ENCODE data around the gene ECE1.
"Not testable (repeated sequence)": the region's sequence is repeated elsewhere in the genome, so short reads cannot be mapped to it uniquely, and the experiment has no call there.

Gene ECE1

DNA sequence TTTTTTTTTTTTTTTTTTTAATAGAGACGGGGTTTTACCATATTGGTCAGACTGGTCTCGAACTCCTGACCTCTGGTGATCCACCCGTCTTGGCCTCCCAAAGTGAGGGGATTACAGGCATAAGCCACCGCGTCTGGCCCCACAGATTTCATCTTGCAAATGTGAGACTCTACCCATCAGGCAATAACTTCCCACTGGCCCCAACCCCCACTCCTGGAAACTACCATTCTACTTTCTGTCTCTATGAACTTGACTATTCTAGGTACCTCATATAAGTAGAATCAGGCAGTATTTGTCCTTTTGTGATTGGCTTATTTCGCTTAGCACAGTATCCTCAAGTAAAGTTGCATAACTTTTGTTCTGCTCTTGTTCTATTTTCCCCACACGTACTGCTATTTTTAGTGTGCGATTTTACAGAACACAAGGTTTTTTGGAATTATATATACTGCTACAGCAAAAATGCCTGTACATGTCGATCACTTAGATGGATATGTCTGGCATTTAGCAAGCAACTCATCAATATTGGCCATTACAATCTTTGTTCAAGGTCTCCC, 40.2 kb downstream of the ECE1 start:
- DNase-seq (ENCODE audit: low spot score) = no peak

DNA sequence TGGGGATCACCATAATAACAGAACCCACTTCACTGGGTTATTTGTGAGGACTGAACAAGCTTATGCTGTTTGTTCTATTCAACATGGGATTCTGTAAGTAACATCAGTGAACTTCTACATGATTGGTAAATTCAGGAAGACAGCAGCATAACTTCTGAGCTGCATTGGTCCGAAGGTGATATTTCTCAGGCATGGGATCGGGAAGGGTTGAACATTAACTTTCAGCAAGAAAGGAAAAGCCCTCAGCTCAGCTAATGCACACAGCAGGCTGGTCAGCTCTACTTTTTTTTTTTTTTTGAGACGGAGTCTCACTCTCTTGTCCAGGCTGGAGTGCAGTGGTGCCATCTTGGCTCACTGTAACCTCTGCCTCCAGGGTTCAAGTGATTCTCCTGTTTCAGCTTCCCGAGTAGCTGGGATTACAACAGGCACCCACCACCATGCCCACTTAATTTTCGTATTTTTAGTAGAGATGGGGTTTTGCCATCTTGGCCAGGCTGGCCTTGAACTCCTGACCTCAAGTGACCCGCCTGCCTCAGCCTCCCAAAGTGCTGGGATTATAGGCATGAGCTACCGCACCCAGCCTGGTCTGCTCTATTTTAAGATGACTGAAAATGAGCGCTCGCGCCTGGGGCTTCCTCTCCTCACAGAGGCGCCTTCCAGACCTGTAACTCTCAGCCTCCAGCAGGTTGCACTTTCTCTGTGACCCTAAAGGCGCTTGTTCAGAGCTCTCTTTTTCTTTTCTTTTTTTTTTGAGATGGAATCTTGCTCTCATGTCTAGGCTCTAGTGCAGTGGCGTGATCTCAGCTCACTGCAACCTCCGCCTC, 42.2 kb downstream of the ECE1 start:
- DNase-seq (ENCODE audit: low spot score) = no peak

DNA sequence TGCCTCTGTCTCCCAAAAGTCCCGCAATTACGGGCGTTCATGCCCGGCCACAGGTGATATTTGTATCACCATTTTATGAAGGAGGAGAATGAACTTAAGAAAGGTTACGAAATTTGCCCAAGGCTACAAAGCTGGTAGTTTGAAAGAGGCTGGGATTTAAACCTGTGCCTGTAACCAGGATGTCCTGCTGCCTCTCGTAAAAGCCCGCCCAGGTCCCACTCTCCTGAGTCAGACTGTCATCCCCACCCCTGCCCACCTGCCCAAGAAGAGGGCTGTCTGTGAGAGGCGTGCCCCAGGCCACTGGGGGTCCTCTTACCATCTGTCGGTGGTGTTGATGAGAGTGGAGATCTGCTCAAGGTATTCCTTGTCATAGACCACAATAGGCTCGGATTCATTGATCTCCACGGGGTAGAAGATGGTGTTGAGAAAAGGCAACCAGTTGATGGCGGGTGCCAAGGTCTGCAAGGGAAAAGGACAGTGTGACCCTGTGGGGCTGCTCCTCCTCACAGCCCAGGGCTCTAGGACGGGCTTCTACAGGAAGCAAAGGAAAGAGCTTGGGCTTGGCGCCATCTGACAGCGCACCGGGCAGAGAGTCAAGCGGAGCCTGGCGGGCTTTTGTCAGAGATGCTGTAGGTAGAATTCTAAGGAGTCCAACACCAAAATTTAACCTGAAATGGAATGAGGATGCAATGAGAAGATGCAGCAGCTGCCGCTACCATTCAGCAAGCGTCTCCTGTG, 43.2 kb downstream of the ECE1 start:
- no peak for DNase-seq (ENCODE audit: low spot score)

DNA sequence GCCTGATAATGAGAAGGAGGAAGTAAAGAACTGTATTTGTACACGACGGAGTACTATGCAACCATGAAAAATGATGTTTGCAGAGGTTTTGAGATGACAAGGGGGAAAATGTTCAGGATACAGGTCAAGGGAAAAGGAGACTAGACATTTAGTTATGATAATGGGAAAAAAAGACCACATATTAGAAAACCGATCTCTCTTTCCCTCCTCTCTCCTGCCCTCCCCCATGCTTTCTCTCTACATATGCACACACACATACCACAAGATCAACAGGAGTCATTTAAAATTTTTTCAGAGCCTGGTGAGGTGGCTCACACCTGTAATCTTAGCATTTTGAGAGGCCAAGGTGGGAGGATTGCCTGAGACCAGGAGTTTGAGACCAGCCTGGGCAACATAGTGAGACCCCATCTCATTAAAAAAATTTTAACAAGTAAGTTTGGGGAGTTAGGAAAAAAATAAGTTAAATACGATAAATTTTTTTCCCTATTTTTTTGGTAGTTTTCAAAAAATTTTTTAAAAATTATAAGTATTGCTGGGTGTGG, 44.5 kb downstream of the ECE1 start:
- no peak for DNase-seq (ENCODE audit: low spot score)

DNA sequence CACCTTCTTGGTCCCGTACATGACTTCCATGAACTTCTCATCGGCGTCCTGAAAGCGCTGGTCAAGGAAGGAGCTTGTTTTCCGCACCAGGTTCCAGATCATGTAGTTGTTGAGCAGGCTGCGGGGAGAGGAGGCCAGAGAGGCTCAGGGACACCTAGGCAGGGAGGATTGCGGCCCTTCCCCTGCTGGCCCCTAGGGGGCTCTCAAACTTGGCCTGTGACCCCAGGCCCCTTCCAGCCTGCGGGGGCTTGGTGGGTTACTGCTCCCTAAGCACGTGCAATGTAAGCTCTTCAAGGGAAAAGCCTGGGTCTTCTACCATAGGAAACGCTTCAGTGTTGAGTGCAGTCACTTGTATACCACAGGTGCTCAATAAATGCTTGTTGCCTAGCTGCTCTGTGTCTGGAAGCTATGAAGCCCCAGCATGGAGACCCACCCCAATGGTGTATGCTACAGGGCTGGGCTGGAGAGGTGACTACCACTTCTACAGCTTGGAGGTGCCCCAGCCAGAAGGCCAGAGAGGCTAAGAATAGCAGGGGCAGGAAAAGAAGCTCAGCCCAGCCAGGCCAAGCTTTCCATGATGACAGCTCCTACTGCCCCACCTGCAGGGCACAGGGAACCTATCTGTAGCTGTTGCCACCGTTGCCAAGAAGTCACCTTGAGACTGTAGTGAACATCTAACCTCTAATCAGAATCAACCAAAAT, 45.1 kb downstream of the ECE1 start:
- no peak for DNase-seq (ENCODE audit: low spot score)

DNA sequence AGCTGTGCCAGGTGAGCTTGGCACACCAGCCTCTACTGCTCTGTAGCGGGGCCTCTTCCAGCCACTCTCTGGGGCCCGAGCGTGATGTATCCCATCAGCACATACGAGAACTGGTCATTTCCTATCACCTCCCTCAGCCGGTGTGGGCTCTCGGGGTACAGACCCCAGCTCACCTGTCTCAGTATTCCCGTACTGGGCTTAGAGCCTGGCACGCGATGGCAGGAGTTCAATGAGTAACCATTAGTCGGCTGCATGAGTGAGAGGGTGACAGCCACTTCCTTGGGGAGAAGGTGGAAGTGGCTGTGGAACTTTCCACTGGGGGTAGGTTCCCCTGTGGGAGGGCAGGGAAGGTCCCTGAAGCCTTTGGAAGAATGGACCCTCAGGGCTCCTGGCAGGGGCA, 46.1 kb downstream of the ECE1 start:
- no peak for DNase-seq (ENCODE audit: low spot score)

DNA sequence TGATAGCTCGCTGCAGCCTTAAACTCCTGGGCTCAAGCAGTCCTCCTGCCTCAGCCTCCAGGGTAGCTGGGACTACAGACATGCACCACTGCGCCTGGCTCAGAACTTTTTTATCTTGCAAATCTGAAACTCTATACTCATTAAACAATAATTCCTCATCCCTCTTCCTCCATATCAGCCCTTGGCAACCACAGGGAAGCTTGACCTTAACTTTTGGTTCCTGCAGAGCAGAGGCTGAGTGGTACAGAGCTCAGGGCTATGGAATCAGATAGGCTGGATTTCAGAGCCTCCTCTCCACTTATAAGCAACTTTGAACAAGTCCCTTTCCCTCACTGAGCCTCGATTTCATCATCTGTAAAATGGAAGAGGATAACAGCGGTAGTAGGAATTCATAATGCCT, 47.4 kb downstream of the ECE1 start:
- DNase-seq (ENCODE audit: low spot score) = no peak

DNA sequence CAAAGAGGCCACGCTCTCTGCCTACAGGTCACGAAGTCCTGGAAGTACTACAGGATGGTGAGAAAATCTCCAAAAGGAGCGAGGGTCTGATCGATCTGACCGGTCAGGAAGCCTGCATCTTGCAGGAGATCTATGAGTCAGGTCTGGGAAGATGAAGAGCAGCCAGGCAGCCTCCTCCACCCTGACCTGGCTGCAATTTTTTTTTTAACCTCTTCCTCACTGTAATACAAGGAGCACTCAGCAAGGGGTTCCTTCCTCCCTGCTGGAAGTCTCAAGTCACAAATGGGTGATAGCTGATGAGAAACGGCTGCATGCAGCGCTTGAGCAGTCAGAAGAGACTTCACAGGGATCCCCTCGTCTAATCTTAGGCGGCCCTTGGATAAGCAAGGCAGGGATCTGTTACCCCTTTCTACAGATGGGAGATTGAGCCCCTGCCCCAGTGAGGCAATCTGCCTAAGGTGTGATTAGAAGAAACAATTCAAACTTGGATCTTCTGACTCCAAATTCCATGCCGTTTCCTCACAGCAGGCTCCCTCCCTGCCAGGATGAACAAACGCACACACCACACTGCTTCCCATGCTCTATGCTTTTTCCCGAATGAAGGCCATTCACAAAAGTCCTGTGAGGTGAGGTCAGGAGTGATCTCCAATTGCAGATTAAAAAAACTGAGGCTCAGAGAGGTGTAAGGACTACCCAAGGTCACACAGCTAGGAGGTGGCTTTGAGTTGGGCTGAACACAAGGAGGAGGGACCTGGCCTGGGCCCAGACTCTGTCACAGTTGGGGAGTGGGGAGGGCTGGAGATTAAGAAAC, 48.3 kb downstream of the ECE1 start:
- no peak for DNase-seq (ENCODE audit: low spot score)

DNA sequence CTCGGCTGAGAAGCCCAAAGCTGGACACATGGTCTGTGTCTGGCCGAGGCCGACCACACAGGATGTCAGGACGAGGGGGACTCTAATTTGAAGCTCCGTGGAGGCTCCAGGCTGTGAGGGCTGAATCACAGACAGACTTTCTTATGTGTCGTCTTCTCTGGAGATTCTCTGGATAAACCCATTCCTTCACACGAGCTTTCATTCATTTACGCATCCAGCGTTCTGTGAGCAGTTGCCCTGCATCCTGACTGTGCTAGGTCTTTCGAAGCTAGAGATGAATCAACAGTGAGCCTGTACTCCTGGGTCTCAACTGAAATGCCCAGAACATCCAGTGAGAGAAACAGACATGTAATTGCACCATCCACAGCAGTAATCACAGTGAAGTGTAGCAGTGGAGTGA, 49.6 kb downstream of the ECE1 start:
- DNase-seq (ENCODE audit: low spot score) = no peak

DNA sequence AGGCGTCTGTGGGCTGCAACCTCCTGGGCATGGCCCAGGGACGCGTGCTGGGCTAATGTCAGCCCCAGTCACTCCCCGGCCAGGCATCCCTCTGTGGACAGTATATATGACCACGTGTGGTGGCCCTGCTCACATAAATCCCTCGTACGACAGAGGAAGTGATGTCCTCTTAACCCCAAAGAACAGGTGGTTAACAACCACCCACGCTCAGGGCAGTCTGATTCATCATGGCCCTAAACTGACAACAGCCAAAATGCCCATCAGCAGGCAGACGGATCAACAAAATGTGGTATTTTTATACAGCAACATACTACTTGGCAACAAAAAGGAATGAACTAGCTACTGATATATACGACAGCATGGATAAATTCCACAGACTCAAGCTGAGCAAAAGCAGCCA, 51.0 kb downstream of the ECE1 start:
- no peak for DNase-seq (ENCODE audit: low spot score)

DNA sequence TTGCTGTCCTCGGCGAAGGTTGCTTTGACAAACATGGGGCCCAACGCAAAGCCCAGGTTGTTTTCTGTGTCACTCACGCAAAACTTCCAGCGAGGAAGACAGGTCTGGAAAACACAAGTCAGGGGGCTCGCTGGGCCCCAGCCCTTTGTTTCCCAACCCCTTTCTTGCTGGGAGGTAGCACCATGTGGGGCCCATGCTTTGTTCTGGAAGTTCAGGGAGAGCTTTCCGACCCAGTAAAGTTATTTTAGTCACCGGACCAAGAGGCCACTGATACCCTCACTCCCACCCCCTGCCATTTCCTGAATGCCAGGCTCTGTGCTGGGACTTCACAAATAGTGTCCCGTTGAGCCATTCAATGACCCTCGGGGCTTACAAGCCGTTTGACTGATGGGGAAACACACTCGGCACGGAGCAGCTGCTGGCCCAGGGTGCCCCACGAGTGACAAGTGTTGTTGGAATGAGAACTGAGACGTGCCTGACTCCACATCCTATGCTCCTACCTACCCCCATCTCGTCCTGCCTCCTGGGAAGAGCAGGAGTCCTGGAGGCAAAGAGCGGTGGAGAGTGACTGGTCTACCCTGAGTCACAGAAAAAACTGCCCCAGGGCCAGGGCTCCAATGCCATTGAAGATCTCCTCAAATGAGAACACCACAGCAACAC, 52.0 kb downstream of the ECE1 start:
- no peak for DNase-seq (ENCODE audit: low spot score)

DNA sequence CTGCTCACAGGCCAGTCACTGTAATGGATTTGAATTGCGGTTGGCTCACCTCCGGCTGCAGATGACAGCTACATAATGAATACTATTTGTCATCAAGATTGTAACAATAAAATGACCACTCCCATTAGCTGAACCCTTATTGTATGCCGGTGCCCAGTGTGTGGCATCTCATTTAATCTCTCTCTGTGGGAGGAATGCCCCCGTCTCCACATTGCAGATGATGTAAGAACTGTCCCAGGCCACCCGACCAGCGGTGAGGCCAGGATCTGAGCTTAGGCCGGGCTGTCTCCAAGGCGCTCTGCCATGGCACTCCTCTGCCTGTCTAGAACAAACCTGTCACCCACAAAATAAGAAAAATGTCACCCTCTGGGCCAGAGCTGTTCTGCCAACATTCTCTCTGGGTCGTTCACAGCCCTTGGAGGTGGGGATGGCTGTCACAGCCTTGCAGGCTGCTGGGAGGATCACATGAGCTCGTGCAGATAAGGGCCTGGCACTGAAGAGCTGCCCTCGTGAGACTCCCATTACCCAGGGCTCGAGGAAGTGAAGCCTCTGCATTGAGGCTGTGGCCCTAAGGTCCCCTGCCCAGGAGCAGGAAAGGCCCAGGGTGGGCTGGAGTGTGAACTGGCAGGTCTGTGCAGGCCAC, 52.7 kb downstream of the ECE1 start:
- DNase-seq (ENCODE audit: low spot score) = no peak

DNA sequence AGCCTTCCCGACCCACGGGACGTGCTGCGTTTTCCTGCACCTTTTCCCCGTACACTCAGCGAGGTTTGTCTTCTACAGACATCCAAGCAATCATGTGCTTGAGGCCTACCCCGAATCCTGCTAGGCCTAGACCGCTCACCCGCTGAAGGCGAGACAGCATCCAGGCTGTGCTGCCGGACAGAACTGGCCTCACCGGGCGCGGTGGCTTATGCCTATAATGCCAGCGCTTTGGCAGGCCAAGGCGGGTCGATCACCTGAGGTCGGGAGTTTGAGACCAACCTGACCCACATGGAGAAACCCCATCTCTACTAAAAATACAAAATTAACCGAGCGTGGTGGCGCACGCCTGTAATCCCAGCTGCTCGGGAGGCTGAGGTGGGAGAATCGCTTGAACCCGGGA, 54.1 kb downstream of the ECE1 start:
- no peak for DNase-seq (ENCODE audit: low spot score)

DNA sequence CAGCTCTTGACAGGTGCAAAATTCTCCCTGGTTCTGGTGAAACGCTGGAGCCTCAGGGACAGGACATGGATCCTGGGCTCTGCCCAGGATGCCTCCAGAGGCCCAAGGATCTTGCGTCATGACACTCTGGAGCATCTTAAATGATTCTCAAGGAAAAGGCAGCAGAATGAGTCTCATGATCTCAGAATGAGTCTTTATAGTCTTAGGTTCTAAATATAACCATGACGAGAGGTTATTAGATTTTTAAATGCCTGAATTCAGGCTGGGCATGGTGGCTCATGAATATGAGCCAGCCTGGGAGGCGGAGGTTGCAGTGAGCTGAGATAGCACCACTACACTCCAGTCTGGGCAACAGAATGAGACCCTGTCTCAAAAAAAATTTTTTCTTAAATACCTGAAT, 55.5 kb downstream of the ECE1 start:
- peak; percentile 27 for DNase-seq (ENCODE audit: low spot score)

DNA sequence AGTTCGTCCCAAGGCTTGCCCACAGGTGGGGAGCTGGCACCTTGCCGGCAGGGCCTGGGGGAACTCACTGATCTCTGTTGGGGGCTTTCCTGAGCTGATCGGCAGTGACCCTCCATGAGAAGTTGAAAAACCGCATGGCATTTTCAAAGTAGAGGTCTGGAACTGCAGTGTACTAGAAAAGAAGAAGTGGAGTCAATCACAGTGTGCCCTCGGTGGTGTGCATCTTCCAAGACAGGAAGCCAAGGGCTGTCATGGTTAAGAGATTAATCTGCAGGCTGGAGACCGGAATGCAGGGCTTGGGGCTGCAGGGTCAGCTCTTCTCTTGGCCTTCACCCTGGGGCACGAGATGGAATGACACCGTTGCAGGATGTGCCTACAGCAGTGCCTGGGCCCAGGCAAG, 56.8 kb downstream of the ECE1 start:
- no peak for DNase-seq (ENCODE audit: low spot score)

DNA sequence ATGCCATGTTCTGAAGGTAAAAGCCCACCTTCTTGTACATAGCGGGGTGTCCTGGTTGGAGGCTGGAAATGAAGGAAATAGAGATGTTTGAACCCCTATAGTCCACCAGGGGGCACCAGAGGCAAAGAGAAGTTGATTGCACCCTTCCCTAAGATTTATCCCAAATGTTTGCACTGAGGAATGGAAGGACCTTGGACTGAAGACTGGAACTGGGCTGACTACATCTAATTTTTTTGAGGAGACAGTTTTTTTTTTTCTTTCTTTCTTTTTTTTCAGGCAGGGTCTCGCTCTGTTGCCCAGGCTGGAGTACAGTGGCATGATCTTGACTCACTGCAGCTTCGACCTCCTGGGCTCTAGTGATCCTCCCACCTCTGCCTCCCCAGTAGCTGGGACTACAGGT, 58.2 kb downstream of the ECE1 start:
- DNase-seq (ENCODE audit: low spot score) = peak; percentile 69

DNA sequence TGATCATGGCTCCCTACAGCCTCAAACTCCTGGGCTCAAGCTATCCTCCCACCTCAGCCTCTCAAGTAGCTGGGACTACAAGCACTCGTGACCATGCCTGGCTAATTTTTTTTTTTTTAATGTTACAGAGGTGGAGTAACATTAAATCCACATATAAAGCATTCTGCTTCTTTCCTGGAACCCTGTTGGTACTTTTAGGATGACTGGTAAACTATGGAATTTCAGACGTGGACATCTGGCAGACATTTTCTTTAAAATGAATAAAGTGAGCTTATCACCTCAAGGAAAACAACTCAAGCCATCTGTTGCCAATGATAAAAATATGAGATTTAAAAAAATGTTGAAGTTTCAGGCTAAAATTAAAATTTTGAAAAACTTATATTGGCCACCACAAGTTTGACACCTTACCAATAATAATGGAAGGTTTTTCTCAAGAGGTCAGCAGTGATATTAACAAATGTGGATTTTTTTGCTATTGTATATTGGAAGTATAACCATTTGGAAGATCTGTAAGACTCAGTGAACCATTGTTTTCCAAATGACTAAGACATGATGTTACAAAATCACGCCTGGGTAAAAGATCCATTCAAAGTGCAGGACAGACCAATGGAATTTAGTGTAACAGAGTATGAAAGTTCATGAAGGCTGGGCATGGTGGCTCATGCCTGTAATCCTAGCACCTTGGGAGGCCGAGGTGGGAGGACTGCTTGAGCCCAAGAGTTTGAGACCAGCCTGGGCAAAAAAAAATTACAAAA, 60.8 kb downstream of the ECE1 start:
- DNase-seq (ENCODE audit: low spot score) = no peak

DNA sequence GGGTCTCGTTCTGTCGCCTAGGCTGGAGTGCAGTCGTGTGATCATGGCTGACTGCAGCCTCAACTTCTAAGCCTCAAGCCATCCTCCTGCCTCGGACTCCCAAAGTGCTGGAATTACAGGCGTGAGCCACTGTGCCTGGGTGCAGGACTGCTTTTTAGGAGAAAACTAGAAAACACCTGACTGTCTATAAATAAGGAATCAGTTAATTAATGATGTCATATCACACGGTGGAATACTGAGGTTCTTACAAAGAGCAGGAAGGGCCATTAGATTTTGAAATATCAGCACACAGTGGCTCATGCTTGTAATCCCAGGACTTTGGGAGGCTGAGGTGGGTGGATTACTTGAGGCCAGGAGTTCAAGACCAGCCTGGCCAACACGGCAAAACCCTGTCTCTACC, 62.0 kb downstream of the ECE1 start:
- DNase-seq (ENCODE audit: low spot score) = not testable (repeated sequence)

DNA sequence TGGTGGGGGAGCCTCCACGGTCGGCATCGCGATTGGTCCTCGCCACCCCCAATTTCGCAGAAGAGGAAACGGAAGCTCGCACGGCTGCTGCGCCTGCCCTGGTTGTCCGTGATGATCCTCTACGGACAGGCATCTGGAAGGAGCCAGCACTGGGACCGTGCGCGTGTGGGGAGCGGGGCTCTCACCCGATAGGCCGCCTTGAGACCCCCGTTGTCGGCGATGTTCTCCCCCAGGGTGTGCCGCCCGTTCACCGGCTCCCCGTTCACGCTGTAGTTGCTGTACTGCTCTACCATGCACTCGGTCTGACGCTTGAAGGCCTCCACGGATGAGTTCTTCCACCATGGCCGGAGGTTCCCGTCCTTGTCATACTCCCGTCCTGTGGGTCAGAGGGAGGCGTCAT, 65.2 kb downstream of the ECE1 start:
- DNase-seq (ENCODE audit: low spot score) = no peak

DNA sequence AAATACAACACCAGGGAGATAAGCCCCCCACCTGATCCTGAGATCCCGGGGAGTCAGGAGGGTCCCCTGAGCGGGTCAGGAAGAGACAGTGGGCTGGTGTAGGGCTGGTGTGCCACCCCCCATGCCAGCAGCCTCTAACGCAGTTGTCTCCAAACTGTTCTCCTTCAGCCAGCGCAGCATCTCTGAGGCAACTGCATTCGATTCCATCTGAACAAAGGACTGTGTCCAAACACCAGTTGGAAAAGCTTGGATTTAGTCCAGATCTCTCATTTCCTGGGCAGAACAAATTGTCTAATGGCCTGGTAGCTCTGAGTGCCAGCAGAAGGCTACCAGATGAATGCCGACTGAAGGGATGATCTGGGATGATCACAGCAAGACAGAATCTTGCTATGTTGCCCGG, 69.4 kb downstream of the ECE1 start:
- DNase-seq (ENCODE audit: low spot score) = no peak
